ENCODE measurements around the gene APC.

The APC gene

GRCh38 chr5:112694853-112695709, 42.6 kb upstream of the APC start:
- no peak for TF ChIP-seq REST (IDR thresholded peaks at IDR 0.05; ENCODE audit: insufficient replicate concordance, low read depth)
- TF ChIP-seq GABPA (IDR thresholded peaks at IDR 0.05; ENCODE audit: low read depth): no peak
- TF ChIP-seq SPI1 (IDR thresholded peaks at IDR 0.05; ENCODE audit: borderline replicate concordance, low read depth): no peak
- no peak for TF ChIP-seq CTCF (IDR thresholded peaks at IDR 0.05; ENCODE audit: insufficient read depth, low read length)
- TF ChIP-seq POLR2AphosphoS5 (IDR thresholded peaks at IDR 0.05; ENCODE audit: low read depth): no peak
- Histone ChIP-seq H3K27me3 (ENCODE audit: insufficient read depth, poor library complexity, severe bottlenecking) (no peaks in the 10 kb centered on the region), H3K27ac (replicated peaks) (no peak overlapping the region), H3K4me3 (replicated peaks; ENCODE audit: insufficient read depth, low read length) (no peak overlapping the region)
- DNase-seq (ENCODE audit: low read depth in 1 of 2, low spot score in 1 of 2): no peak

GRCh38 chr5:112696786-112697185, 40.9 kb upstream of the APC start:
- H3K27ac ChIP-seq (replicated peaks): no peak overlapping the region

More at GRCh38 chr5:112696786-112697185, 40.9 kb upstream of the APC start:
- no peak for TF ChIP-seq SPI1 (IDR thresholded peaks at IDR 0.05; ENCODE audit: borderline replicate concordance, low read depth)
- TF ChIP-seq REST (IDR thresholded peaks at IDR 0.05; ENCODE audit: insufficient replicate concordance, low read depth): no peak
- no peak for TF ChIP-seq GABPA (IDR thresholded peaks at IDR 0.05; ENCODE audit: low read depth)
- no peak for TF ChIP-seq CTCF (IDR thresholded peaks at IDR 0.05; ENCODE audit: insufficient read depth, low read length)
- TF ChIP-seq POLR2AphosphoS5 (IDR thresholded peaks at IDR 0.05; ENCODE audit: low read depth): no peak
- Histone ChIP-seq H3K27me3 (ENCODE audit: insufficient read depth, poor library complexity, severe bottlenecking) (no peaks in the 10 kb centered on the region), H3K4me3 (replicated peaks; ENCODE audit: insufficient read depth, low read length) (no peak overlapping the region)
- no peak for DNase-seq (ENCODE audit: low read depth in 1 of 2, low spot score in 1 of 2)

Measured in HL-60 (cell line).